ENCODE data around the gene C10orf95.

DNA sequence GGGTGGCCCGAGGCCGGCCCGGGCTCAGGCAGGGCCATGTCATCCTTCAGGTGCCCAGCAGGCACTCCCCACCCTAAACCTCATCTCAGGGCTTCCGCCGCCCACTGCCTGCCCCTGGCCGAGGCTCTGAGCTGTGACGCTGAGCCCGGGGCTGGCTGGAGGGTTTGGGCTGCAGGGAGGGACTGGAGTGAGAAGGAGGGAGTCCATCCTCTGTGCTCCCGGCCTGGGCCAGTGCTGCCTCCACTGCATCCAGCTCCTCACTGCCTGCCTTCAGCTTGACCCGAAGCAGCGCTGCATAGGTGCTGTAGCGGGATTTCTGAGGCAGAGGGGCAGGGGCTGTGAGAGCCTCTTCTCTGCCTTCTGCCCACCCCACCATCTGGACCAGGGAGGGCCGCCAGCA is 48.2 kb downstream of the C10orf95 start:
- no peak for TF ChIP-seq EZH2phosphoT487 (IDR thresholded peaks at IDR 0.05)
- TF ChIP-seq, protein P1, sequence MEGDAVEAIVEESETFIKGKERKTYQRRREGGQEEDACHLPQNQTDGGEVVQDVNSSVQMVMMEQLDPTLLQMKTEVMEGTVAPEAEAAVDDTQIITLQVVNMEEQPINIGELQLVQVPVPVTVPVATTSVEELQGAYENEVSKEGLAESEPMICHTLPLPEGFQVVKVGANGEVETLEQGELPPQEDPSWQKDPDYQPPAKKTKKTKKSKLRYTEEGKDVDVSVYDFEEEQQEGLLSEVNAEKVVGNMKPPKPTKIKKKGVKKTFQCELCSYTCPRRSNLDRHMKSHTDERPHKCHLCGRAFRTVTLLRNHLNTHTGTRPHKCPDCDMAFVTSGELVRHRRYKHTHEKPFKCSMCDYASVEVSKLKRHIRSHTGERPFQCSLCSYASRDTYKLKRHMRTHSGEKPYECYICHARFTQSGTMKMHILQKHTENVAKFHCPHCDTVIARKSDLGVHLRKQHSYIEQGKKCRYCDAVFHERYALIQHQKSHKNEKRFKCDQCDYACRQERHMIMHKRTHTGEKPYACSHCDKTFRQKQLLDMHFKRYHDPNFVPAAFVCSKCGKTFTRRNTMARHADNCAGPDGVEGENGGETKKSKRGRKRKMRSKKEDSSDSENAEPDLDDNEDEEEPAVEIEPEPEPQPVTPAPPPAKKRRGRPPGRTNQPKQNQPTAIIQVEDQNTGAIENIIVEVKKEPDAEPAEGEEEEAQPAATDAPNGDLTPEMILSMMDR (IDR thresholded peaks at IDR 0.05), result no peak

All from neural progenitor cell (in vitro differentiated cells).